Gastrocnemius medialis (tissue), 4 donors: ENCODE data around the gene TEX12.

Source experiments
- POLR2A ChIP-seq, 2 donors: fragments of 450-650 bp; IDR thresholded peaks; one replicate each; pipeline ENCODE4 v1.6.1; 2017; ENCODE audit warnings: antibody characterized with exemption in 2 of 2, mild to moderate bottlenecking in 2 of 2, moderate library complexity in 2 of 2
- TF ChIP-seq, protein P1 (sequence below), 5 experiments: fragments of 450-650 bp in 3 of 5; fragments of 200-600 bp in 2 of 5; sonication (generic) in 2 of 5; IDR thresholded peaks in 4 of 5; conservative IDR thresholded peaks in 1 of 5; 1 replicate in 4 of 5; 2 replicates in 1 of 5; pipeline ENCODE4 v1.5.1; 2016 to 2019; ENCODE audit warnings: antibody characterized with exemption in 5 of 5, mild to moderate bottlenecking in 3 of 5, moderate library complexity in 3 of 5

DNA sequence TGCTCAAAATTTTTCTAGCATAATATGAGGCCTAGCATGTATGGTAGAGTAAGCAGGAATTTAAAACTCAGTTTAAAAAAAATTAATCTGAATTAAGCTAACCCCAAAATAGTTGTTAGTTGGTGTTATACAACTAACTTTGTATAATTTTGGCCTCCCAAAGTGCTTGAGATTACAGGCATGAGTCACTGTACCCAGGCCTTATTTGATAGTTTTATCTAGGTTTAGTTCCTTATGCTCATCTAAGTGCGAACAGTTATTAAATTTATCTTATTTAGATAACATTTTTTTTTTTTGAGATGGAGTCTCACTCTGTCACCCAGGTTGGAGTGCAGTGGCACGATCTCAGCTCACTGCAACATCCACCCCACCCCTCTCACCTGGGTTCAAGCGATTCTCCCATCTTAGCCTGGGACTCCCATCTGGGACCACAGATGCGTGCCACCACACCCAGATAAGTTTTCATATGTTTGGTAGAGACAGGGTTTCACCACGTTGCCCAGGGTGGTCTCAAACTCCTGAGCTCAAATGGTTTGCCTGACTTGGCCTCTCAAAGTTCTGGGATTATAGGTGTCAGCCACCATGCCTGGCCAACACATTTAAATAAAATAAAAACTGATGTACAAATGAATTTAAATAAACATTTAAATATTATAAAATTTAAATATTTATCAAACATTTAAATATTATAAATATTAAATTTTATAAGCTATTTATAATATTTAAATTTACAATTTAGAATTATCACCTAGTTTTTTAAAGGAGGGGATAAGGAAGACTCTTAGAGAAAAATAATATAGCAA lies 10.8 kb upstream of the TEX12 start:
- no peak for TF ChIP-seq POLR2A (IDR thresholded peaks at IDR 0.05)
- TF ChIP-seq, protein P1, sequence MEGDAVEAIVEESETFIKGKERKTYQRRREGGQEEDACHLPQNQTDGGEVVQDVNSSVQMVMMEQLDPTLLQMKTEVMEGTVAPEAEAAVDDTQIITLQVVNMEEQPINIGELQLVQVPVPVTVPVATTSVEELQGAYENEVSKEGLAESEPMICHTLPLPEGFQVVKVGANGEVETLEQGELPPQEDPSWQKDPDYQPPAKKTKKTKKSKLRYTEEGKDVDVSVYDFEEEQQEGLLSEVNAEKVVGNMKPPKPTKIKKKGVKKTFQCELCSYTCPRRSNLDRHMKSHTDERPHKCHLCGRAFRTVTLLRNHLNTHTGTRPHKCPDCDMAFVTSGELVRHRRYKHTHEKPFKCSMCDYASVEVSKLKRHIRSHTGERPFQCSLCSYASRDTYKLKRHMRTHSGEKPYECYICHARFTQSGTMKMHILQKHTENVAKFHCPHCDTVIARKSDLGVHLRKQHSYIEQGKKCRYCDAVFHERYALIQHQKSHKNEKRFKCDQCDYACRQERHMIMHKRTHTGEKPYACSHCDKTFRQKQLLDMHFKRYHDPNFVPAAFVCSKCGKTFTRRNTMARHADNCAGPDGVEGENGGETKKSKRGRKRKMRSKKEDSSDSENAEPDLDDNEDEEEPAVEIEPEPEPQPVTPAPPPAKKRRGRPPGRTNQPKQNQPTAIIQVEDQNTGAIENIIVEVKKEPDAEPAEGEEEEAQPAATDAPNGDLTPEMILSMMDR (IDR thresholded peaks at IDR 0.05 in 4 of 5, conservative IDR thresholded peaks at IDR 0.05 in 1 of 5), result no peak
